Ishikawa (cell line): ENCODE measurements around the gene RAB40C.

Experiments
- CEBPB ChIP-seq: IDR thresholded peaks from 2 replicates; pipeline ENCODE4 v1.6.1; 2012
- CREB1 ChIP-seq: IDR thresholded peaks from 2 replicates; pipeline ENCODE4 v1.6.1; 2012; ENCODE audit warnings: low read depth
- EGR1 ChIP-seq: IDR thresholded peaks from 2 replicates; pipeline ENCODE4 v1.6.1; 2012
- EP300 ChIP-seq: IDR thresholded peaks from 2 replicates; pipeline ENCODE4 v1.6.1; 2012; ENCODE audit warnings: borderline replicate concordance
- FOXM1 ChIP-seq: IDR thresholded peaks from 2 replicates; pipeline ENCODE4 v1.6.1; 2012; ENCODE audit warnings: low read depth, borderline replicate concordance
- NFIC ChIP-seq: IDR thresholded peaks from 2 replicates; pipeline ENCODE4 v1.6.1; 2012
- RAD21 ChIP-seq: IDR thresholded peaks from 2 replicates; pipeline ENCODE4 v1.6.1; 2012; ENCODE audit warnings: low read depth
- TAF1 ChIP-seq: IDR thresholded peaks from 2 replicates; pipeline ENCODE4 v1.6.1; 2012; ENCODE audit warnings: low read depth, mild to moderate bottlenecking
- TCF12 ChIP-seq: IDR thresholded peaks from 2 replicates; pipeline ENCODE4 v1.6.1; 2012; ENCODE audit warnings: low read depth
- TEAD4 ChIP-seq: IDR thresholded peaks from 2 replicates; pipeline ENCODE4 v1.6.1; 2012
- USF1 ChIP-seq: IDR thresholded peaks from 2 replicates; pipeline ENCODE4 v1.6.1; 2012
- YY1 ChIP-seq: IDR thresholded peaks from 2 replicates; pipeline ENCODE4 v1.6.1; 2012; ENCODE audit warnings: low read depth
- ZBTB7A ChIP-seq: IDR thresholded peaks from 2 replicates; pipeline ENCODE4 v1.6.1; 2012; ENCODE audit warnings: low read depth
- TF ChIP-seq, protein P1 (sequence below): IDR thresholded peaks from 2 replicates; pipeline ENCODE4 v1.6.1; 2012
- TF ChIP-seq, protein P2 (sequence below): IDR thresholded peaks from 2 replicates; pipeline ENCODE4 v1.6.1; 2012; ENCODE audit warnings: low read depth, mild to moderate bottlenecking

Gene RAB40C

GRCh38 chr16:667780-668518, 78.1 kb downstream of the RAB40C start, which contains the start of gene RHOT2:
Gene RHOT2, plus strand, starts transcription at chr16:668132. Its CDS starts 68 bp downstream, at chr16:668200.
- TF ChIP-seq EP300 (no peak), USF1 (0 out of 2 replicates have a peak, but pooled peaks have one; percentile 30), TCF12 (peak; percentile 35; the same call in 1 of the 2 replicates), CREB1 (no peak), EGR1 (peak; percentile 74), RAD21 (peak; percentile 22; the same call in 1 of the 2 replicates), FOXM1 (no peak), NFIC (no peak), TAF1 (peak; percentile 73), CEBPB (no peak), ZBTB7A (peak; percentile 98), YY1 (peak; percentile 90), TEAD4 (no peak)
- TF ChIP-seq, protein P1, sequence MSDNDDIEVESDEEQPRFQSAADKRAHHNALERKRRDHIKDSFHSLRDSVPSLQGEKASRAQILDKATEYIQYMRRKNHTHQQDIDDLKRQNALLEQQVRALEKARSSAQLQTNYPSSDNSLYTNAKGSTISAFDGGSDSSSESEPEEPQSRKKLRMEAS: 0 out of 2 replicates have a peak, but pooled peaks have one; percentile 66

- no peak for TF ChIP-seq YY1
- TF ChIP-seq, protein P1: no peak
- TF ChIP-seq TEAD4: no peak
- TF ChIP-seq RAD21: no peak
- TF ChIP-seq ZBTB7A: no peak
- TF ChIP-seq USF1: no peak
- TF ChIP-seq, protein P2, sequence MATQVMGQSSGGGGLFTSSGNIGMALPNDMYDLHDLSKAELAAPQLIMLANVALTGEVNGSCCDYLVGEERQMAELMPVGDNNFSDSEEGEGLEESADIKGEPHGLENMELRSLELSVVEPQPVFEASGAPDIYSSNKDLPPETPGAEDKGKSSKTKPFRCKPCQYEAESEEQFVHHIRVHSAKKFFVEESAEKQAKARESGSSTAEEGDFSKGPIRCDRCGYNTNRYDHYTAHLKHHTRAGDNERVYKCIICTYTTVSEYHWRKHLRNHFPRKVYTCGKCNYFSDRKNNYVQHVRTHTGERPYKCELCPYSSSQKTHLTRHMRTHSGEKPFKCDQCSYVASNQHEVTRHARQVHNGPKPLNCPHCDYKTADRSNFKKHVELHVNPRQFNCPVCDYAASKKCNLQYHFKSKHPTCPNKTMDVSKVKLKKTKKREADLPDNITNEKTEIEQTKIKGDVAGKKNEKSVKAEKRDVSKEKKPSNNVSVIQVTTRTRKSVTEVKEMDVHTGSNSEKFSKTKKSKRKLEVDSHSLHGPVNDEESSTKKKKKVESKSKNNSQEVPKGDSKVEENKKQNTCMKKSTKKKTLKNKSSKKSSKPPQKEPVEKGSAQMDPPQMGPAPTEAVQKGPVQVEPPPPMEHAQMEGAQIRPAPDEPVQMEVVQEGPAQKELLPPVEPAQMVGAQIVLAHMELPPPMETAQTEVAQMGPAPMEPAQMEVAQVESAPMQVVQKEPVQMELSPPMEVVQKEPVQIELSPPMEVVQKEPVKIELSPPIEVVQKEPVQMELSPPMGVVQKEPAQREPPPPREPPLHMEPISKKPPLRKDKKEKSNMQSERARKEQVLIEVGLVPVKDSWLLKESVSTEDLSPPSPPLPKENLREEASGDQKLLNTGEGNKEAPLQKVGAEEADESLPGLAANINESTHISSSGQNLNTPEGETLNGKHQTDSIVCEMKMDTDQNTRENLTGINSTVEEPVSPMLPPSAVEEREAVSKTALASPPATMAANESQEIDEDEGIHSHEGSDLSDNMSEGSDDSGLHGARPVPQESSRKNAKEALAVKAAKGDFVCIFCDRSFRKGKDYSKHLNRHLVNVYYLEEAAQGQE: no peak
- no peak for TF ChIP-seq CEBPB
- TF ChIP-seq TAF1: no peak
- TF ChIP-seq TCF12: no peak
- TF ChIP-seq EGR1: no peak
- no peak for TF ChIP-seq CREB1
- TF ChIP-seq EP300: no peak
- no peak for TF ChIP-seq FOXM1
- no peak for TF ChIP-seq NFIC
Observed at GRCh38 chr16:668519-669171, 78.8 kb downstream of the RAB40C start.

GRCh38 chr16:669666-670065, 79.8 kb downstream of the RAB40C start:
- TF ChIP-seq CREB1 (no peak), TCF12 (no peak), TEAD4 (no peak), YY1 (no peak)
- TF ChIP-seq, protein P1: no peak
- TF ChIP-seq, protein P2: no peak

GRCh38 chr16:670485-671352, 80.9 kb downstream of the RAB40C start:
- TF ChIP-seq CREB1 (no peak), TAF1 (no peak), EGR1 (no peak)
